ENCODE data around the gene UPP2. TPM values are rescaled to one million over a fixed set of nuclear protein-coding genes. Genes with fewer than 3 reads are reported as not detected.

UPP2 gene
- total and polyA plus RNA-seq, 2 of the 13 experiments (the other 11 are each of a cell fraction or from before 2014, with no cell fraction given): 0.07 to 0.28 TPM

DNA sequence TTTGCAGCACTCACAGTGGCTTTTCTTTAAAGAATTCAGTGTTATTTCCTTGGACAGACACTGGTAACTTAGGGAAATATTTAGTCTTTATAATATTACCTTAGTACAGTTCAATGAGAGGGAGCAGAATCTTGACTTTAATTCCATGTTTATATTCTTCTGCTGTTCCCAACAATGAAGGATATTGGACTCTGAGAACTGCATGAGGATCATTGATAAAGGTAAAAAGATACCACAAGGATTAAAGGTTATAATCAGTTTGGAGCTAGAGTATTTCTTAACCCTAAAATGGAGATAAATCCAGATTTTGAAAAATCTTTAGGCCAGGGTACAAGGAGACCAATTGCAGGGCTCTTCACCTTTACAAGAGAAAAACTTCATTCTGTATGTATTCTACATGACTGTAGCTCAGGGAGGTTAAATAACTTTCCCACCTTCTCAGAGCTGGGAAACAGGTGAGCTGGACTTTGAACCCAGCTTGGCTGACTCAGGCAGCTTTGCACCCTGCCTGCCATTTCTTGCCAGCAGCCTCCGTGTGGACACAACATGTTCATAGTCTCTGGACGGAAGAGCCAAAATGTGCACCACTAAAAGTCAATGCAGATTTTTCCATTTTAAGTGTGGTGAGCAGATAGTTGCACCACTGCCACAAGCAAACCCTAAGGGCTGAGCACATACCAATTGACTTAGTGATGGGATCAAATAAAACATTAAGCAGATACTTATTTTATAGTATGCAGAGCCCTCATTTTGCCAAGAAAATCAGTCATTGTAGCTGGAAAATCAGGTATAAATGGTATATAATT is 26.7 kb downstream of the UPP2 start (continued):
- TF ChIP-seq ZNF652 (CRISPR knock-in tag; IDR thresholded peaks at IDR 0.05; ENCODE audit: borderline replicate concordance, low read depth) (0 out of 2 replicates have a peak, but pooled peaks have one; percentile 28), MAFG (CRISPR knock-in tag; IDR thresholded peaks at IDR 0.05) (no peak), HNF4A (CRISPR knock-in tag; IDR thresholded peaks at IDR 0.05) (peak; percentile 99), ZNF513 (CRISPR knock-in tag; conservative IDR thresholded peaks at IDR 0.05) (no peak), KAT8 (CRISPR knock-in tag; IDR thresholded peaks at IDR 0.05) (peak; percentile 77), KMT2A (CRISPR knock-in tag; IDR thresholded peaks at IDR 0.05) (no peak), BCL3 (CRISPR knock-in tag; IDR thresholded peaks at IDR 0.05) (no peak), ZNF260 (CRISPR knock-in tag; IDR thresholded peaks at IDR 0.05; ENCODE audit: borderline replicate concordance, low read depth) (no peak), ZNF556 (CRISPR knock-in tag; IDR thresholded peaks at IDR 0.05; ENCODE audit: borderline replicate concordance) (no peak; the same call in 1 of the 2 replicates), ZNF12 (CRISPR knock-in tag; IDR thresholded peaks at IDR 0.05) (peak; percentile 55; the same call in 1 of the 2 replicates), KDM2A (CRISPR knock-in tag; IDR thresholded peaks at IDR 0.05; ENCODE audit: borderline replicate concordance, low read depth) (peak; percentile 57; the same call in 1 of the 2 replicates), ELF3 (CRISPR knock-in tag; IDR thresholded peaks at IDR 0.05) (peak; percentile 92), FOXA1 (IDR thresholded peaks at IDR 0.05) (no peak), FOXA1 (CRISPR knock-in tag; IDR thresholded peaks at IDR 0.05) (peak; percentile 87), GATAD1 (CRISPR knock-in tag; IDR thresholded peaks at IDR 0.05) (0 out of 2 replicates have a peak, but pooled peaks have one; percentile 44), ZNF343 (CRISPR knock-in tag; IDR thresholded peaks at IDR 0.05) (no peak), ZNF30 (CRISPR knock-in tag; IDR thresholded peaks at IDR 0.05) (no peak), ZNF34 (CRISPR knock-in tag; IDR thresholded peaks at IDR 0.05; ENCODE audit: borderline replicate concordance) (peak; percentile 67; the same call in 1 of the 2 replicates), ZNF124 (CRISPR knock-in tag; IDR thresholded peaks at IDR 0.05) (peak; percentile 71; the same call in 1 of the 2 replicates), NFIC (IDR thresholded peaks at IDR 0.05; ENCODE audit: low read length) (peak; percentile 70; the same call in 1 of the 2 replicates), POLR2A (IDR thresholded peaks at IDR 0.05; ENCODE audit: insufficient read depth in 1 of 2, low read depth in 2 of 2, low read length in 2 of 2) (peak in 1 of 2 experiments; percentile 74; a peak in 2 of 4 replicates), ZZZ3 (CRISPR knock-in tag; IDR thresholded peaks at IDR 0.05; ENCODE audit: borderline replicate concordance) (no peak), SCMH1 (CRISPR knock-in tag; IDR thresholded peaks at IDR 0.05; ENCODE audit: borderline replicate concordance) (no peak), SUZ12 (IDR thresholded peaks at IDR 0.05; ENCODE audit: low read depth, low read length) (no peak), SRSF9 (IDR thresholded peaks at IDR 0.05; ENCODE audit: borderline replicate concordance, insufficient read depth, low read depth, low read length, poor library complexity, severe bottlenecking) (no peak)
- TF ChIP-seq, protein P1, sequence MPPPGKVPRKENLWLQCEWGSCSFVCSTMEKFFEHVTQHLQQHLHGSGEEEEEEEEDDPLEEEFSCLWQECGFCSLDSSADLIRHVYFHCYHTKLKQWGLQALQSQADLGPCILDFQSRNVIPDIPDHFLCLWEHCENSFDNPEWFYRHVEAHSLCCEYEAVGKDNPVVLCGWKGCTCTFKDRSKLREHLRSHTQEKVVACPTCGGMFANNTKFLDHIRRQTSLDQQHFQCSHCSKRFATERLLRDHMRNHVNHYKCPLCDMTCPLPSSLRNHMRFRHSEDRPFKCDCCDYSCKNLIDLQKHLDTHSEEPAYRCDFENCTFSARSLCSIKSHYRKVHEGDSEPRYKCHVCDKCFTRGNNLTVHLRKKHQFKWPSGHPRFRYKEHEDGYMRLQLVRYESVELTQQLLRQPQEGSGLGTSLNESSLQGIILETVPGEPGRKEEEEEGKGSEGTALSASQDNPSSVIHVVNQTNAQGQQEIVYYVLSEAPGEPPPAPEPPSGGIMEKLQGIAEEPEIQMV (CRISPR knock-in tag; IDR thresholded peaks at IDR 0.05; ENCODE audit: low read depth): peak; percentile 25; the same call in 1 of the 2 replicates
- TF ChIP-seq, protein P2, sequence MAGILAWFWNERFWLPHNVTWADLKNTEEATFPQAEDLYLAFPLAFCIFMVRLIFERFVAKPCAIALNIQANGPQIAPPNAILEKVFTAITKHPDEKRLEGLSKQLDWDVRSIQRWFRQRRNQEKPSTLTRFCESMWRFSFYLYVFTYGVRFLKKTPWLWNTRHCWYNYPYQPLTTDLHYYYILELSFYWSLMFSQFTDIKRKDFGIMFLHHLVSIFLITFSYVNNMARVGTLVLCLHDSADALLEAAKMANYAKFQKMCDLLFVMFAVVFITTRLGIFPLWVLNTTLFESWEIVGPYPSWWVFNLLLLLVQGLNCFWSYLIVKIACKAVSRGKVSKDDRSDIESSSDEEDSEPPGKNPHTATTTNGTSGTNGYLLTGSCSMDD (CRISPR knock-in tag; IDR thresholded peaks at IDR 0.05): no peak
